Measurements from ENCODE around the gene PLSCR3. TPM values are rescaled to one million over a fixed set of nuclear protein-coding genes. Genes with fewer than 3 reads are reported as not detected.

Gene PLSCR3
- total RNA-seq, 1 experiment from 2014 or later, result 6.7 TPM

- no peaks in the 10 kb centered on the region for H3K27me3 ChIP-seq
- no peak for DNase-seq
- no peaks in the 10 kb centered on the region for H3K36me3 ChIP-seq
- no peaks in the 10 kb centered on the region for H3K9me3 ChIP-seq (replicated peaks)
- no peak overlapping the region for H3K4me3 ChIP-seq
- no peak overlapping the region for H3K27ac ChIP-seq
- H3K4me1 ChIP-seq, result no peaks in the 10 kb centered on the region
Observed at GRCh38 chr17:7417056-7417655, 22.8 kb upstream of the PLSCR3 start.

- Histone ChIP-seq H3K4me1 (no peaks in the 10 kb centered on the region), H3K9me3 (replicated peaks) (no peaks in the 10 kb centered on the region), H3K27ac (no peak overlapping the region), H3K27me3 (no peaks in the 10 kb centered on the region), H3K4me3 (no peak overlapping the region), H3K36me3 (no peaks in the 10 kb centered on the region)
- DNase-seq, result no peak
Observed at GRCh38 chr17:7416323-7416722, 22.0 kb upstream of the PLSCR3 start.

- Histone ChIP-seq H3K27ac (no peak overlapping the region), H3K4me1 (no peaks in the 10 kb centered on the region), H3K27me3 (no peaks in the 10 kb centered on the region), H3K4me3 (no peak overlapping the region), H3K9me3 (replicated peaks) (no peaks in the 10 kb centered on the region), H3K36me3 (no peaks in the 10 kb centered on the region)
- no peak for DNase-seq
Observed at GRCh38 chr17:7415784-7416183, 21.5 kb upstream of the PLSCR3 start.

- DNase-seq, result no peak
- no peaks in the 10 kb centered on the region for H3K27me3 ChIP-seq
- no peaks in the 10 kb centered on the region for H3K9me3 ChIP-seq (replicated peaks)
- no peak overlapping the region for H3K27ac ChIP-seq
- no peaks in the 10 kb centered on the region for H3K4me1 ChIP-seq
- no peak overlapping the region for H3K4me3 ChIP-seq
- no peaks in the 10 kb centered on the region for H3K36me3 ChIP-seq
Observed at GRCh38 chr17:7414837-7415236, 20.5 kb upstream of the PLSCR3 start.

- no peaks in the 10 kb centered on the region for H3K4me1 ChIP-seq
- no peaks in the 10 kb centered on the region for H3K27me3 ChIP-seq
- no peak overlapping the region for H3K27ac ChIP-seq
- no peak overlapping the region for H3K4me3 ChIP-seq
- H3K9me3 ChIP-seq (replicated peaks), result no peaks in the 10 kb centered on the region
- no peaks in the 10 kb centered on the region for H3K36me3 ChIP-seq
- no peak for DNase-seq
Observed at GRCh38 chr17:7413346-7413985, 19.1 kb upstream of the PLSCR3 start.

- H3K4me1 ChIP-seq, result no peaks in the 10 kb centered on the region
- DNase-seq, result no peak
- no peaks in the 10 kb centered on the region for H3K36me3 ChIP-seq
- no peaks in the 10 kb centered on the region for H3K27me3 ChIP-seq
- no peaks in the 10 kb centered on the region for H3K9me3 ChIP-seq (replicated peaks)
- no peak overlapping the region for H3K4me3 ChIP-seq
- no peak overlapping the region for H3K27ac ChIP-seq
Observed at GRCh38 chr17:7411427-7411750, 17.1 kb upstream of the PLSCR3 start.

GRCh38 chr17:7410634-7411426, 16.5 kb upstream of the PLSCR3 start:
- no peaks in the 10 kb centered on the region for H3K36me3 ChIP-seq
- no peaks in the 10 kb centered on the region for H3K27me3 ChIP-seq

GRCh38 chr17:7409716-7410115, 15.4 kb upstream of the PLSCR3 start:
- no peaks in the 10 kb centered on the region for H3K9me3 ChIP-seq (replicated peaks)

More at GRCh38 chr17:7410634-7411426, 16.5 kb upstream of the PLSCR3 start:
- no peaks in the 10 kb centered on the region for H3K4me1 ChIP-seq
- no peak overlapping the region for H3K4me3 ChIP-seq
- no peaks in the 10 kb centered on the region for H3K9me3 ChIP-seq (replicated peaks)
- no peak overlapping the region for H3K27ac ChIP-seq
- no peak for DNase-seq

GRCh38 chr17:7408863-7409262, 14.5 kb upstream of the PLSCR3 start:
- H3K4me3 ChIP-seq, result no peak overlapping the region
- no peaks in the 10 kb centered on the region for H3K9me3 ChIP-seq (replicated peaks)
- no peaks in the 10 kb centered on the region for H3K36me3 ChIP-seq
- H3K27ac ChIP-seq, result no peak overlapping the region
- no peak for DNase-seq
- no peaks in the 10 kb centered on the region for H3K4me1 ChIP-seq
- H3K27me3 ChIP-seq, result no peaks in the 10 kb centered on the region

More at GRCh38 chr17:7409716-7410115, 15.4 kb upstream of the PLSCR3 start:
- Histone ChIP-seq H3K27ac (no peak overlapping the region), H3K27me3 (no peaks in the 10 kb centered on the region), H3K4me1 (no peaks in the 10 kb centered on the region), H3K4me3 (no peak overlapping the region), H3K36me3 (no peaks in the 10 kb centered on the region)
- no peak for DNase-seq

- Histone ChIP-seq H3K4me1 (no peaks in the 10 kb centered on the region), H3K27me3 (no peaks in the 10 kb centered on the region), H3K27ac (no peak overlapping the region), H3K36me3 (no peaks in the 10 kb centered on the region), H3K9me3 (replicated peaks) (no peaks in the 10 kb centered on the region), H3K4me3 (no peak overlapping the region)
- no peak for DNase-seq
Observed at GRCh38 chr17:7408252-7408727, 14.0 kb upstream of the PLSCR3 start.

GRCh38 chr17:7407485-7408251, 13.3 kb upstream of the PLSCR3 start, which contains the start of gene NLGN2:
TSS of gene NLGN2 (plus strand) at chr17:7407845. CDS start at chr17:7408256, 411 bp downstream.
- no peak within 1 kb of the TSS for H3K4me3 ChIP-seq
- H3K27me3 ChIP-seq, result no peaks in the 10 kb centered on the region
- H3K36me3 ChIP-seq, result no peaks in the 10 kb centered on the region
- no peak within 1 kb of the TSS for H3K27ac ChIP-seq
- DNase-seq, result no peak
- H3K4me1 ChIP-seq, result no peaks in the 10 kb centered on the region
- no peaks in the 10 kb centered on the region for H3K9me3 ChIP-seq (replicated peaks)

GRCh38 chr17:7407082-7407481, 12.8 kb upstream of the PLSCR3 start:
- H3K9me3 ChIP-seq (replicated peaks), result no peaks in the 10 kb centered on the region
- no peaks in the 10 kb centered on the region for H3K36me3 ChIP-seq
- H3K4me1 ChIP-seq, result no peaks in the 10 kb centered on the region
- DNase-seq, result no peak
- no peaks in the 10 kb centered on the region for H3K27me3 ChIP-seq
- H3K27ac ChIP-seq, result no peak overlapping the region
- no peak overlapping the region for H3K4me3 ChIP-seq

GRCh38 chr17:7406235-7406825, 12.0 kb upstream of the PLSCR3 start:
- Histone ChIP-seq H3K4me1 (no peaks in the 10 kb centered on the region), H3K4me3 (peak overlapping the region; percentile 68; the same call in 1 of the 2 replicates), H3K27ac (no peak overlapping the region)

More at GRCh38 chr17:7406235-7406825, 12.0 kb upstream of the PLSCR3 start:
- no peaks in the 10 kb centered on the region for H3K27me3 ChIP-seq
- no peaks in the 10 kb centered on the region for H3K9me3 ChIP-seq (replicated peaks)
- H3K36me3 ChIP-seq, result no peaks in the 10 kb centered on the region
- DNase-seq, result no peak

Data from SJCRH30 (cell line).